Keratinocyte (primary cell): Measurements from ENCODE around the gene PTPN5.

Source experiments
- CTCF ChIP-seq, 3 experiments: IDR thresholded peaks in 1 of 3; conservative IDR thresholded peaks in 1 of 3; optimal IDR thresholded peaks in 1 of 3; 2 replicates in 2 of 3; 3 replicates in 1 of 3; pipeline versions ENCODE3 to v1.5.1; 2011; ENCODE audit warnings: low read length in 3 of 3, mild to moderate bottlenecking in 3 of 3, moderate library complexity in 2 of 3, control low read depth in 1 of 3, inconsistent platforms in 1 of 3; ENCODE audit not compliant: insufficient read depth in 2 of 3; ENCODE audit errors: extremely low read depth in 1 of 3
- EZH2 ChIP-seq: IDR thresholded peaks from one replicate; pipeline ENCODE4 v1.6.1; 2012; ENCODE audit warnings: inconsistent platforms, mild to moderate bottlenecking, low read length, moderate library complexity

- TF ChIP-seq CTCF (optimal IDR thresholded peaks at IDR 0.05 in 1 of 3, IDR thresholded peaks at IDR 0.05 in 1 of 3, conservative IDR thresholded peaks at IDR 0.05 in 1 of 3; ENCODE audit: extremely low read depth in 1 of 3, insufficient read depth in 2 of 3, low read length in 3 of 3) (no peak), EZH2 (no peak)
Measured at GRCh38 chr11:18714443-18714780, 77.2 kb downstream of the PTPN5 start.
